Skeletal muscle satellite cell (primary cell): ENCODE data around the gene ATP2C2.
A peak's percentile ranks its signal among the peaks of the same experiment; 100 is the strongest.
"Not testable (repeated sequence)": the region's sequence is repeated elsewhere in the genome, so short reads cannot be mapped to it uniquely, and the experiment has no call there.

Experiments
- H3K27me3 ChIP-seq: 2 replicates; pipeline ENCODE4 v1.7.0; 2013; ENCODE audit warnings: low read length; ENCODE audit not compliant: control insufficient read depth, insufficient read depth
- H3K36me3 ChIP-seq: 2 replicates; pipeline ENCODE4 v1.7.0; 2013; ENCODE audit warnings: mild to moderate bottlenecking, control low read depth, low read length; ENCODE audit not compliant: insufficient read depth
- H3K4me1 ChIP-seq: 2 replicates; pipeline ENCODE4 v1.7.0; 2013; ENCODE audit warnings: low read length; ENCODE audit not compliant: control insufficient read depth, insufficient read depth
- H3K4me2 ChIP-seq: 2 replicates; pipeline ENCODE4 v1.7.0; 2013; ENCODE audit warnings: mild to moderate bottlenecking, low read length
- H3K4me3 ChIP-seq: 2 replicates; pipeline ENCODE4 v1.7.0; 2013; ENCODE audit warnings: low read length
- H3K9ac ChIP-seq: 2 replicates; pipeline ENCODE4 v1.7.0; 2013; ENCODE audit warnings: mild to moderate bottlenecking, low read depth, low read length, moderate library complexity
- H3K9me3 ChIP-seq: replicated peaks from 2 replicates; pipeline ENCODE4 v1.7.0; 2013; ENCODE audit warnings: mild to moderate bottlenecking, control low read depth, low read length

ATP2C2 gene

DNA sequence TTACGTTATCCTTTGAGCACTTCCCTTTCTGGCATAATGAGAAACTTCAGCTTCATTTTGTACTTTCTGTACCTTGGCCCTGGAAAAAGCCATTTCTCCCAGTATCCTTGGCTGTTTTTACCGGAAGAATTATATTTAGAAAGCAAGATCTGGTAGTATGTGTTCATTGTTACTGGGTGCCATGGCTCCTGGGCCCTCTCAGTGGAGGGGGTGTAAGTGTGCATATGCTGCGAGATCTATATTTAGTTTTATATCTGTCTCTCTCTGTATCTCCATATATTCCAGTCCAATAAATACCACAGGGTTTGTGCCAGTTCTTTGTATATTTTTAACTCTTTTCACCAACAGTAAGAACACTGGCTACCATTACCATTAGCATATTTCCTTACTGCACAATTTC, 17.7 kb downstream of the ATP2C2 start:
- H3K36me3 ChIP-seq, result no peaks in the 10 kb centered on the region
- H3K4me2 ChIP-seq, result no peak overlapping the region
- no peaks in the 10 kb centered on the region for H3K4me1 ChIP-seq
- peaks cover 4% of the 10 kb centered on the region for H3K27me3 ChIP-seq
- H3K9ac ChIP-seq, result no peak overlapping the region
- no peak overlapping the region for H3K4me3 ChIP-seq
- H3K9me3 ChIP-seq, result no peaks in the 10 kb centered on the region

GRCh38 chr16:84387021-84387420, 18.7 kb downstream of the ATP2C2 start:
- Histone ChIP-seq H3K4me3 (no peak overlapping the region), H3K4me1 (no peaks in the 10 kb centered on the region), H3K9ac (no peak overlapping the region), H3K9me3 (no peaks in the 10 kb centered on the region), H3K27me3 (peaks cover 13% of the 10 kb centered on the region), H3K4me2 (no peak overlapping the region), H3K36me3 (no peaks in the 10 kb centered on the region)

GRCh38 chr16:84390131-84390785, 21.9 kb downstream of the ATP2C2 start:
- H3K4me3 ChIP-seq, result no peak overlapping the region
- no peaks in the 10 kb centered on the region for H3K9me3 ChIP-seq
- H3K27me3 ChIP-seq, result peaks cover 30% of the 10 kb centered on the region
- no peaks in the 10 kb centered on the region for H3K36me3 ChIP-seq
- no peak overlapping the region for H3K9ac ChIP-seq
- H3K4me1 ChIP-seq, result no peaks in the 10 kb centered on the region
- no peak overlapping the region for H3K4me2 ChIP-seq

GRCh38 chr16:84391151-84392030, 23.1 kb downstream of the ATP2C2 start:
- Histone ChIP-seq H3K27me3 (peaks cover 37% of the 10 kb centered on the region), H3K9ac (no peak overlapping the region), H3K4me3 (no peak overlapping the region), H3K9me3 (no peaks in the 10 kb centered on the region), H3K36me3 (no peaks in the 10 kb centered on the region), H3K4me1 (no peaks in the 10 kb centered on the region), H3K4me2 (peak overlapping the region; percentile 65)

DNA sequence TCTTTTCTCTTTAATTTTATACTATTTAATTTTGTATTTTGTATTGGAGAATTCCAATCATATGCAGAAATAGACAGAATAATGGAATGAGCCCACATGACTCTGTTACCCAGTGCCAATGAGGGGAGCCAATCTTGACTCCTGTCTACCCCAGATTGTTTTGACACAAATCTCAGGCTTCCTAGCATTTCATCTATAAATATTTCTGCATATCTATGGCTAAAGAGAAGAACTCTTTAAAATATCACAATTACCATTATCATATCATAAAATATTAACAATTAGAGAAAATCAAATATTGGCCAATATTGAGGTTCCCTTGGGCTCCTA, 23.7 kb downstream of the ATP2C2 start:
- Histone ChIP-seq H3K9me3 (no peaks in the 10 kb centered on the region), H3K4me3 (no peak overlapping the region), H3K4me1 (no peaks in the 10 kb centered on the region), H3K36me3 (no peaks in the 10 kb centered on the region), H3K27me3 (peaks cover 42% of the 10 kb centered on the region), H3K4me2 (no peak overlapping the region), H3K9ac (no peak overlapping the region)

DNA sequence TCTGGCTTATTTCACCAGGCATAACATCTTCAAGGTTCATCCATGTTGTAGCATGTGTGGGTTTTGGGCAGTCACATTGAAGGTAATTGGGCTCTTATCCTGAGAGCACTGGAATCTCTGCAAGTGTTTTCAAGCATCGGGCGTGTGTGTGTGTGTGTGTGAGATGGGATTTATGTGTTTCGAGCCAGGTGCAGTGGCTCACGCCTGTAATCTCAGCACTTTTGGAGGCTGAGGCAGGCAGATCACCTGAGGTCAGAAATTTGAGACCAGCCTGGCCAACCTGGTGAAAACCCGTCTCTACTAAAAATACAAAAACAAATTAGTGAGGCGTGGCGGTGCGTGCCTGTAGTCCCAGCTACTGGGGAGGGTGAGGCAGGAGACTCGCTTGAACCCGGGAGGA, 27.7 kb downstream of the ATP2C2 start:
- not testable (repeated sequence) for H3K9ac ChIP-seq, H3K4me2 ChIP-seq, H3K4me1 ChIP-seq, H3K9me3 ChIP-seq, H3K4me3 ChIP-seq, H3K36me3 ChIP-seq
- H3K27me3 ChIP-seq, result peaks cover 44% of the 10 kb centered on the region

GRCh38 chr16:84396537-84397008, 28.2 kb downstream of the ATP2C2 start:
- Histone ChIP-seq H3K4me1 (no peaks in the 10 kb centered on the region), H3K27me3 (peaks cover 39% of the 10 kb centered on the region), H3K36me3 (no peaks in the 10 kb centered on the region), H3K9me3 (no peaks in the 10 kb centered on the region), H3K4me2 (no peak overlapping the region), H3K9ac (no peak overlapping the region), H3K4me3 (no peak overlapping the region)

DNA sequence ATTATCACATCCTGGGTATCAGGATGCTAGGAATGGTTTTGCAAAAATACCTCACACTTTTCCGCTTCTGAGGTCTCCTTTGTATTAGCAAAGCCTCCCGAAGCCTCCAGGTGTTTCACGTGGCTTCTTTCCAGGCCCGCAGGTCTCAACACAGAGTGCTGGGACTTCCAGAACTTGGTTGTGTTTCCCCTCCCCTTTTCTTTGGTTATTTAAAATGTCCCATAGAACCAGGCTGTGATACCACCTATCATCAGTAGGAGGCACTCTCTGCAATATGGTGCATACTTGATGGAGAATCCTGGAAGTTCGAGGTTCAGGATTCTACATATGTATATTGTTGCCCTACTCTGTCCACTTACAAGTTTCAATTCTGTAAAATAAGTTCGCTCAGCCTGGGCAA, 28.8 kb downstream of the ATP2C2 start:
- no peak overlapping the region for H3K4me3 ChIP-seq
- H3K4me2 ChIP-seq, result no peak overlapping the region
- no peaks in the 10 kb centered on the region for H3K9me3 ChIP-seq
- no peak overlapping the region for H3K9ac ChIP-seq
- H3K36me3 ChIP-seq, result no peaks in the 10 kb centered on the region
- peaks cover 34% of the 10 kb centered on the region for H3K27me3 ChIP-seq
- H3K4me1 ChIP-seq, result no peaks in the 10 kb centered on the region

DNA sequence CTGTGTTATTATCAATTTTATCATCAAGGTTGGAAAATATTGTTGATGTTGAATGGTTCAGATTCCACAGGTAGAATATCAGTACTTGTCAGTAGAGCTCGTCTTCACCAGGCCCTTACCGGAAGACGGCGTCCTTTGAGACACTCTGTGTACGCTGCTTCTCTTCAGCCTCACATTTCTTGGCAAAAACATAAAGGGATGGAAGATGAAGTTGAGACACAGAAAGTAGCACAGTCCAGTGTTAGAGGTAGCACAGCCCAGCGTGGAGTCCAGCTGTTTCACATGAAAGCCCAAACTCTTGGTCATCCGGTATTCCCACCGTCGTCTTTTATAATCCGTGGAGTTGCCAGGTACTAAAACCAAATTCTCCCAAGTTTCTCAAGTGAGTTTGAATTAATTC, 30.4 kb downstream of the ATP2C2 start:
- Histone ChIP-seq H3K36me3 (no peaks in the 10 kb centered on the region), H3K27me3 (peaks cover 37% of the 10 kb centered on the region)

GRCh38 chr16:84399912-84400311, 31.6 kb downstream of the ATP2C2 start:
- H3K27me3 ChIP-seq, result peaks cover 38% of the 10 kb centered on the region
- H3K36me3 ChIP-seq, H3K4me3 ChIP-seq, H3K4me2 ChIP-seq, H3K9ac ChIP-seq, H3K9me3 ChIP-seq, H3K4me1 ChIP-seq: not testable (repeated sequence)

More for the DNA sequence above, 30.4 kb downstream of the ATP2C2 start:
- Histone ChIP-seq H3K4me3 (no peak overlapping the region), H3K9me3 (no peaks in the 10 kb centered on the region), H3K4me2 (no peak overlapping the region), H3K9ac (no peak overlapping the region), H3K4me1 (no peaks in the 10 kb centered on the region)

GRCh38 chr16:84403435-84403834, 35.1 kb downstream of the ATP2C2 start:
- H3K4me3 ChIP-seq, H3K9ac ChIP-seq, H3K4me1 ChIP-seq, H3K36me3 ChIP-seq, H3K9me3 ChIP-seq, H3K4me2 ChIP-seq: not testable (repeated sequence)
- H3K27me3 ChIP-seq, result peaks cover 54% of the 10 kb centered on the region

- no peak overlapping the region for H3K9ac ChIP-seq
- no peaks in the 10 kb centered on the region for H3K9me3 ChIP-seq
- H3K27me3 ChIP-seq, result peaks cover 61% of the 10 kb centered on the region
- H3K4me1 ChIP-seq, result no peaks in the 10 kb centered on the region
- no peak overlapping the region for H3K4me2 ChIP-seq
- H3K4me3 ChIP-seq, result no peak overlapping the region
- H3K36me3 ChIP-seq, result no peaks in the 10 kb centered on the region
These were observed 36.0 kb downstream of the ATP2C2 start for GRCh38 chr16:84404324-84404723.
